Measurements from ENCODE around the gene KCTD18. TPM values are rescaled to one million over a fixed set of nuclear protein-coding genes. Genes with fewer than 3 reads are reported as not detected.

The KCTD18 gene
- total and polyA plus RNA-seq, 2 donors from 2014 or later: 8.5 to 12.6 TPM

- H3K9ac ChIP-seq (ENCODE audit: low read length in 3 of 3): peak within 1 kb of the TSS; percentile 62 to 97 (median 68)
- peak within 1 kb of the TSS in 1 of 2 donors; percentile 2 for H3K27ac ChIP-seq (ENCODE audit: low read depth in 2 of 2, low read length in 2 of 2)
- no peak for TF ChIP-seq CTCF (IDR thresholded peaks at IDR 0.05; ENCODE audit: borderline replicate concordance, extremely low read depth, insufficient read depth)
- no peaks in the 10 kb centered on the region for H3K9me3 ChIP-seq (ENCODE audit: control insufficient read depth in 2 of 3, insufficient read depth in 1 of 3, low read length in 3 of 3)
- peaks cover 4 to 7% (median 5%) of the 10 kb centered on the region in 3 donors for H3K4me1 ChIP-seq (ENCODE audit: control insufficient read depth in 2 of 3, insufficient read depth in 2 of 3, low read depth in 1 of 3, low read length in 3 of 3)
- H3K4me3 ChIP-seq (ENCODE audit: low read length in 3 of 3): peak within 1 kb of the TSS; percentile 80 to 99 (median 99)
- intact Hi-C loops (cut with DNase I): no loop called here
- no peaks in the 10 kb centered on the region for H3K36me3 ChIP-seq (ENCODE audit: control insufficient read depth in 2 of 3, insufficient read depth in 3 of 3, low read length in 3 of 3)
- H3K27me3 ChIP-seq (ENCODE audit: control insufficient read depth, insufficient read depth, low read length): no peaks in the 10 kb centered on the region
- FAIRE-seq (no peak), DNase-seq (peak; percentile 94 to 98 (median 96))
Measured at GRCh38 chr2:200525882-200526651, 16.2 kb upstream of the KCTD18 start, which contains the start of gene SGO2. Gene SGO2 (plus strand): TSS chr2:200526207. CDS start chr2:200532976, 6,769 bp downstream.

DNA sequence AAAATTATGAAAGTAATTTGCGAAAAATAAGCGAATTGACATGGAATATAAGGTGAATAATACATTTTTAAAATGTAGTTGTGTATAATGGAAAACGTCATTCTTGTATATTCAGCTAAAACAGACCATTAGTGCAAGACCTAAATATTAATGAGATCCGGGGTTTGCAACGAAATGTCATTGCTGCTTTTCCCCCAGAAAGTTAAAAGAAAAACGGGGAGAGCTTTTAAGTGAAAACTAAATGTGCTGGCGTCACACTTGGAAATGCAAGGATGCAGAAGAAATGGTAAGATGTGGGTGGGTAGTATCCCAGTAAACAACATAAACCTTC, 15.6 kb upstream of the KCTD18 start:
- intact Hi-C loops (cut with DNase I): no loop called here
- H3K9ac ChIP-seq (ENCODE audit: low read length in 3 of 3): peak overlapping the region; percentile 56 to 97 (median 62)
- DNase-seq: no peak

DNA sequence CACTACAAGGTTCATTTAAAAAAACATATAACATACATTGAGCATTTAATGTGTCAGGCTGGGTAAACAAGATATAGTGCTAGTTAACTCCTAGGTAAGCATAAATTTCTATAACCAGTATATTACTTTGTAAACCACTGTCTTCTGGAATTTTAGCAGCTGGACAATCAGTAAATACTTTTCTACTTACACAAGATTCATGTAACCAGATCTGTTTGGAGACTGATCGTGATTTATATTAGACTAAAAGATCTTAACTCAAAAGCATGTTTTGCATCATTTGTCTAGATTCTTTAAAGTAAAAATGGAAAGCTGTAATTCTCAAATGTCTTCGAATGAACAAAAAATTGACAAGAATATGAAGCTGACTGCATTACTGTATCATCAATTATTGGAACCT, 15.2 kb upstream of the KCTD18 start:
- Histone ChIP-seq H3K27me3 (ENCODE audit: control insufficient read depth, insufficient read depth, low read length) (no peaks in the 10 kb centered on the region), H3K36me3 (ENCODE audit: control insufficient read depth in 2 of 3, insufficient read depth in 3 of 3, low read length in 3 of 3) (no peaks in the 10 kb centered on the region), H3K9ac (ENCODE audit: low read length in 3 of 3) (no peak overlapping the region), H3K4me1 (ENCODE audit: control insufficient read depth in 2 of 3, insufficient read depth in 2 of 3, low read depth in 1 of 3, low read length in 3 of 3) (peaks cover 4 to 7% (median 5%) of the 10 kb centered on the region in 3 donors), H3K4me3 (ENCODE audit: low read length in 3 of 3) (peak overlapping the region in 2 of 3 donors; percentile 80 to 99), H3K9me3 (ENCODE audit: control insufficient read depth in 2 of 3, insufficient read depth in 1 of 3, low read length in 3 of 3) (no peaks in the 10 kb centered on the region), H3K27ac (ENCODE audit: low read depth in 2 of 2, low read length in 2 of 2) (no peak overlapping the region)
- FAIRE-seq (no peak), DNase-seq (peak in 2 of 5 donors; percentile 1 to 12)
- TF ChIP-seq CTCF (IDR thresholded peaks at IDR 0.05; ENCODE audit: borderline replicate concordance, extremely low read depth, insufficient read depth): no peak
- intact Hi-C loops (cut with DNase I): no loop called here

More for the DNA sequence above, 15.6 kb upstream of the KCTD18 start:
- Histone ChIP-seq H3K27ac (ENCODE audit: low read depth in 2 of 2, low read length in 2 of 2) (peak overlapping the region in 1 of 2 donors; percentile 2), H3K4me1 (ENCODE audit: control insufficient read depth in 2 of 3, insufficient read depth in 2 of 3, low read depth in 1 of 3, low read length in 3 of 3) (peaks cover 4 to 7% (median 5%) of the 10 kb centered on the region in 3 donors), H3K27me3 (ENCODE audit: control insufficient read depth, insufficient read depth, low read length) (no peaks in the 10 kb centered on the region), H3K9me3 (ENCODE audit: control insufficient read depth in 2 of 3, insufficient read depth in 1 of 3, low read length in 3 of 3) (no peaks in the 10 kb centered on the region), H3K4me3 (ENCODE audit: low read length in 3 of 3) (peak overlapping the region; percentile 80 to 99 (median 99)), H3K36me3 (ENCODE audit: control insufficient read depth in 2 of 3, insufficient read depth in 3 of 3, low read length in 3 of 3) (no peaks in the 10 kb centered on the region)
- FAIRE-seq: no peak
- no peak for TF ChIP-seq CTCF (IDR thresholded peaks at IDR 0.05; ENCODE audit: borderline replicate concordance, extremely low read depth, insufficient read depth)
